GM12878 (cell line): ENCODE results near the gene TSPAN16. TPM values are rescaled to one million over a fixed set of nuclear protein-coding genes. Genes with fewer than 3 reads are reported as not detected.

Experiments
- CBFB ChIP-seq: IDR thresholded peaks from 2 replicates; pipeline ENCODE4 v1.6.1; 2016; ENCODE audit warnings: antibody characterized with exemption, low read depth
- ESRRA ChIP-seq: IDR thresholded peaks from 2 replicates; pipeline ENCODE4 v1.6.1; 2012; ENCODE audit warnings: mild to moderate bottlenecking, low read length, improper control_type of control experiment
- NR2C2 ChIP-seq: IDR thresholded peaks from 2 replicates; pipeline ENCODE4 v1.6.1; 2011; ENCODE audit warnings: borderline replicate concordance, low read depth; ENCODE audit not compliant: control insufficient read depth, insufficient read length
- RUNX3 ChIP-seq: IDR thresholded peaks from 2 replicates; pipeline ENCODE4 v1.6.1; 2012; ENCODE audit warnings: low read length, inconsistent platforms
- SPI1 ChIP-seq: IDR thresholded peaks from 2 replicates; pipeline ENCODE4 v1.6.1; 2011; ENCODE audit warnings: low read depth, mild to moderate bottlenecking, low read length, moderate library complexity, borderline replicate concordance; ENCODE audit not compliant: insufficient read depth
- STAT3 ChIP-seq: IDR thresholded peaks from 2 replicates; pipeline ENCODE4 v1.6.1; 2011; ENCODE audit warnings: low read depth, low read length, improper control_type of control experiment
- SUPT20H ChIP-seq: IDR thresholded peaks from 2 replicates; pipeline ENCODE4 v1.6.1; 2011; ENCODE audit warnings: low read depth, mild to moderate bottlenecking, low read length, moderate library complexity, borderline replicate concordance; ENCODE audit not compliant: control insufficient read depth
- TARDBP ChIP-seq: IDR thresholded peaks from 2 replicates; pipeline ENCODE4 v1.6.1; 2016; ENCODE audit warnings: borderline replicate concordance
- TCF12 ChIP-seq: IDR thresholded peaks from 2 replicates; pipeline ENCODE4 v1.6.1; 2011; ENCODE audit warnings: low read depth, mild to moderate bottlenecking, low read length
- ZZZ3 ChIP-seq: IDR thresholded peaks from 2 replicates; pipeline ENCODE4 v1.6.1; 2011; ENCODE audit warnings: low read depth; ENCODE audit not compliant: control insufficient read depth, insufficient read length
- polyA plus RNA-seq, 11 experiments: library from polyadenylated mRNA; depleted of rRNA in 4 of 11; unstranded in 6 of 11; stranded (reverse) in 5 of 11; fragments of >200 nt; fragmentation: Nextera tagmentation in 4 of 11; fragmentation: Illumina TruSeq in 1 of 11; extraction: Ambion mirVana in 4 of 11; extraction: Trizol in 1 of 11; gene quantifications; 1 replicate in 1 of 11; 2 replicates in 10 of 11; pipeline versions ENCODE4 v1.2.1 to v1.2.3, GENCODE V29; 2011 to 2016; ENCODE audit warnings: inconsistent platforms in 2 of 11, missing spikeins in 2 of 11, low read depth in 1 of 11
- total RNA-seq, 4 experiments: library from RNA; depleted of rRNA in 3 of 4; stranded (reverse); fragments of >200 nt in 3 of 4; fragmentation: Illumina TruSeq in 1 of 4; extraction: Trizol in 1 of 4; gene quantifications; 2 replicates each; pipeline versions ENCODE4 v1.2.1 to v1.2.3, GENCODE V29; 2013 to 2021
- TF ChIP-seq, protein P1 (sequence below): fragments of 150-350 bp; IDR thresholded peaks from 2 replicates; pipeline ENCODE4 v1.6.1; 2014; ENCODE audit warnings: mild to moderate bottlenecking, low read depth, low read length
- TF ChIP-seq, protein P2 (sequence below): IDR thresholded peaks from 2 replicates; pipeline ENCODE4 v1.6.1; 2011; ENCODE audit warnings: borderline replicate concordance, low read depth, mild to moderate bottlenecking, moderate library complexity, low read length; ENCODE audit not compliant: insufficient read depth, poor library complexity, severe bottlenecking

TSPAN16 gene
- total and polyA plus RNA-seq, 10 of the 15 experiments (the other 5 are each of a cell fraction or from before 2014, with no cell fraction given) = not detected

DNA sequence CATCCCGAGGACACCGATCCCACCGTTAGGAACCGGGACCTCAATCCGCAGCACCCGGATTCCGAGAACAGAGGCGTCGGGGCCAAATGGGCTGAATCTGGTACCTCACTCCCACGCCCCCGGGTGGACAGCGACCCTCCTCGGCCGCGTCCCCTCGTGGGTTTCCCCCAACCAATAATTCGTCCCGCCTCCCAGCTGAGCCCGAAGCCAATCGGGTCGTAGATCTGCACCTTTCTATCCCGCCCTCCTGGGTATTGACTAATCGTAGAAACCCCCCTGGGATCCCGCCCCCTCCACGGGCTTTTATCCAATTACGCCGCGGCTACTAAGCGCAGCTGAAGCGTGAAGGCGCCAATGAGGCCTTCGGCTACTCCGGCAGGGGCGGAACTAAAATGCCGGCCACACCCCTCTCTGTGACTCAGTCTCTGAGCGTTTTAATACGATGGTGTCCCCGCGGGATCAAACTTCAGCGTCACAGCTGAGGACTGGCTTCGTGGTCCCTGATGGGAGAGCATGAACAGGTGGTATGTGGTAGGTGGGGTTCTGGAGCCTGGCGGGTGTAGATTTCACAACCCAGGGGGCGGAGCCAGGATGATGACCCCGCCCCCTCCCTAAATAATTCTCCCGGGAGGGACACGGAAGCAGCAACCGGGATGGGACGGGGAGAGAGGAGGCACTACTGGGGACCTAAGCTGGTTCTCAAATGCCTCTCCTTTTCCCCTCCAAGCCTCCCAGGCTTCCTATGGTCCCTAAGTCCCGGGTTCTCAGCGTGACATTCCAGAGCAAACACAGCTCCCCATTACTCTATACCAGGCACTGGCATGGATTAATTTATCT, 50.4 kb downstream of the TSPAN16 start, which contains the start of the genes CCDC159 and TMEM205 (continued):
- TF ChIP-seq, protein P1, sequence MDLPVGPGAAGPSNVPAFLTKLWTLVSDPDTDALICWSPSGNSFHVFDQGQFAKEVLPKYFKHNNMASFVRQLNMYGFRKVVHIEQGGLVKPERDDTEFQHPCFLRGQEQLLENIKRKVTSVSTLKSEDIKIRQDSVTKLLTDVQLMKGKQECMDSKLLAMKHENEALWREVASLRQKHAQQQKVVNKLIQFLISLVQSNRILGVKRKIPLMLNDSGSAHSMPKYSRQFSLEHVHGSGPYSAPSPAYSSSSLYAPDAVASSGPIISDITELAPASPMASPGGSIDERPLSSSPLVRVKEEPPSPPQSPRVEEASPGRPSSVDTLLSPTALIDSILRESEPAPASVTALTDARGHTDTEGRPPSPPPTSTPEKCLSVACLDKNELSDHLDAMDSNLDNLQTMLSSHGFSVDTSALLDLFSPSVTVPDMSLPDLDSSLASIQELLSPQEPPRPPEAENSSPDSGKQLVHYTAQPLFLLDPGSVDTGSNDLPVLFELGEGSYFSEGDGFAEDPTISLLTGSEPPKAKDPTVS = no peak
- no peak for TF ChIP-seq STAT3
- peak; percentile 32; the same call in 1 of the 2 replicates for TF ChIP-seq SPI1
- TF ChIP-seq CBFB = no peak; the same call in 1 of the 2 replicates
- peak; percentile 78 for TF ChIP-seq TCF12
- no peak for TF ChIP-seq NR2C2
- no peak for TF ChIP-seq ESRRA
- TF ChIP-seq, protein P2, sequence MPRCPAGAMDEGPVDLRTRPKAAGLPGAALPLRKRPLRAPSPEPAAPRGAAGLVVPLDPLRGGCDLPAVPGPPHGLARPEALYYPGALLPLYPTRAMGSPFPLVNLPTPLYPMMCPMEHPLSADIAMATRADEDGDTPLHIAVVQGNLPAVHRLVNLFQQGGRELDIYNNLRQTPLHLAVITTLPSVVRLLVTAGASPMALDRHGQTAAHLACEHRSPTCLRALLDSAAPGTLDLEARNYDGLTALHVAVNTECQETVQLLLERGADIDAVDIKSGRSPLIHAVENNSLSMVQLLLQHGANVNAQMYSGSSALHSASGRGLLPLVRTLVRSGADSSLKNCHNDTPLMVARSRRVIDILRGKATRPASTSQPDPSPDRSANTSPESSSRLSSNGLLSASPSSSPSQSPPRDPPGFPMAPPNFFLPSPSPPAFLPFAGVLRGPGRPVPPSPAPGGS = no peak
- no peak for TF ChIP-seq SUPT20H
- TF ChIP-seq TARDBP = no peak
- TF ChIP-seq ZZZ3 = no peak
- peak; percentile 33; the same call in 1 of the 2 replicates for TF ChIP-seq RUNX3
- TF ChIP-seq, all 136 proteins: peak for 48
